ENCODE results near the gene GEMIN2. TPM values are rescaled to one million over a fixed set of nuclear protein-coding genes. Genes with fewer than 3 reads are reported as not detected.
"Not testable (repeated sequence)": the region's sequence is repeated elsewhere in the genome, so short reads cannot be mapped to it uniquely, and the experiment has no call there.

The GEMIN2 gene
- total RNA-seq, 4 donors from 2014 or later = 15.3 to 33.0 (median 20.2) TPM

DNA sequence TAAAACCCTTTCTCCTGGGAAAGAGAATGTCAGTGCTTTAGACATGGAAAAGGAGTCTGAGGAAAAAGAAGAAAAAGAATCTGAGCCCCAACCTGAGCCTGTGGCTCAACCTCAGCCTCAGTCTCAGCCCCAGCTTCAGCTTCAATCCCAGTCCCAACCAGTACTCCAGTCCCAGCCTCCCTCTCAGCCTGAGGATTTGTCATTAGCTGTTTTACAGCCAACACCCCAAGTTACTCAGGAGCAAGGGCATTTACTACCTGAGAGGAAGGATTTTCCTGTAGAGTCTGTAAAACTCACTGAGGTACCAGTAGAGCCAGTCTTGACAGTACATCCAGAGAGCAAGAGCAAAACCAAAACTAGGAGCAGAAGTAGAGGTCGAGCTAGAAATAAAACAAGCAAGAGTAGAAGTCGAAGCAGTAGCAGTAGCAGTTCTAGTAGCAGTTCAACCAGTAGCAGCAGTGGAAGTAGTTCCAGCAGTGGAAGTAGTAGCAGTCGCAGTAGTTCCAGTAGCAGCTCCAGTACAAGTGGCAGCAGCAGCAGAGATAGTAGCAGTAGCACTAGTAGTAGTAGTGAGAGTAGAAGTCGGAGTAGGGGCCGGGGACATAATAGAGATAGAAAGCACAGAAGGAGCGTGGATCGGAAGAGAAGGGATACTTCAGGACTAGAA is 67.0 kb downstream of the GEMIN2 start:
- peak in 1 of 2 donors; percentile 21 for TF ChIP-seq POLR2A (IDR thresholded peaks at IDR 0.05)
- TF ChIP-seq, protein P1, sequence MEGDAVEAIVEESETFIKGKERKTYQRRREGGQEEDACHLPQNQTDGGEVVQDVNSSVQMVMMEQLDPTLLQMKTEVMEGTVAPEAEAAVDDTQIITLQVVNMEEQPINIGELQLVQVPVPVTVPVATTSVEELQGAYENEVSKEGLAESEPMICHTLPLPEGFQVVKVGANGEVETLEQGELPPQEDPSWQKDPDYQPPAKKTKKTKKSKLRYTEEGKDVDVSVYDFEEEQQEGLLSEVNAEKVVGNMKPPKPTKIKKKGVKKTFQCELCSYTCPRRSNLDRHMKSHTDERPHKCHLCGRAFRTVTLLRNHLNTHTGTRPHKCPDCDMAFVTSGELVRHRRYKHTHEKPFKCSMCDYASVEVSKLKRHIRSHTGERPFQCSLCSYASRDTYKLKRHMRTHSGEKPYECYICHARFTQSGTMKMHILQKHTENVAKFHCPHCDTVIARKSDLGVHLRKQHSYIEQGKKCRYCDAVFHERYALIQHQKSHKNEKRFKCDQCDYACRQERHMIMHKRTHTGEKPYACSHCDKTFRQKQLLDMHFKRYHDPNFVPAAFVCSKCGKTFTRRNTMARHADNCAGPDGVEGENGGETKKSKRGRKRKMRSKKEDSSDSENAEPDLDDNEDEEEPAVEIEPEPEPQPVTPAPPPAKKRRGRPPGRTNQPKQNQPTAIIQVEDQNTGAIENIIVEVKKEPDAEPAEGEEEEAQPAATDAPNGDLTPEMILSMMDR (IDR thresholded peaks at IDR 0.05) = no peak
- Histone ChIP-seq H3K36me3 (peaks cover 14 to 89% of the 10 kb centered on the region in 2 donors), H3K27me3 (no peaks in the 10 kb centered on the region), H3K4me3 (no peak overlapping the region), H3K4me1 (peaks cover 5 to 25% (median 8%) of the 10 kb centered on the region in 3 donors), H3K27ac (no peak overlapping the region), H3K9me3 (no peaks in the 10 kb centered on the region)
- no peak for ATAC-seq
- 88 to 93% methylated on average over 5 to 7 of the region's 7 CpGs for WGBS, 2 donors (ENCODE audit: low coverage in 1 of 2)

DNA sequence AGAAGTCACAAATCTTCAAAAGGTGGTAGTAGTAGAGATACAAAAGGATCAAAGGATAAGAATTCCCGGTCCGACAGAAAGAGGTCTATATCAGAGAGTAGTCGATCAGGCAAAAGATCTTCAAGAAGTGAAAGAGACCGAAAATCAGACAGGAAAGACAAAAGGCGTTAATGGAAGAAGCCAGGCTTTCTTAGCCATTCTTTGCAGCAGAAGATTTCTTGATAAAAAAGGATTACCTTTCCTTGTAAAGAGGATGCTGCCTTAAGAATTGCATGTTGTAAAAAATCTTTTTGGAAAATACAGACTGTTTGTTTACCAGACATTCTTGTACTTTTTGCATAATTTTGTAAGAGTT is 67.5 kb downstream of the GEMIN2 start:
- no peaks in the 10 kb centered on the region for H3K9me3 ChIP-seq
- no peak overlapping the region for H3K27ac ChIP-seq
- WGBS, 2 donors (ENCODE audit: low coverage in 1 of 2) = 76 to 84% methylated on average over 3 to 5 of the region's 5 CpGs
- no peaks in the 10 kb centered on the region for H3K27me3 ChIP-seq
- peaks cover 14 to 86% of the 10 kb centered on the region in 2 donors for H3K36me3 ChIP-seq
- TF ChIP-seq, protein P1 (IDR thresholded peaks at IDR 0.05) = no peak
- no peak for TF ChIP-seq POLR2A (IDR thresholded peaks at IDR 0.05)
- TF ChIP-seq POLR2AphosphoS5 (IDR thresholded peaks at IDR 0.05) = no peak
- TF ChIP-seq EP300 (IDR thresholded peaks at IDR 0.05) = no peak
- H3K4me3 ChIP-seq = no peak overlapping the region
- H3K4me1 ChIP-seq = peaks cover under 1 to 20% (median 3%) of the 10 kb centered on the region in 3 donors
- ATAC-seq = no peak

DNA sequence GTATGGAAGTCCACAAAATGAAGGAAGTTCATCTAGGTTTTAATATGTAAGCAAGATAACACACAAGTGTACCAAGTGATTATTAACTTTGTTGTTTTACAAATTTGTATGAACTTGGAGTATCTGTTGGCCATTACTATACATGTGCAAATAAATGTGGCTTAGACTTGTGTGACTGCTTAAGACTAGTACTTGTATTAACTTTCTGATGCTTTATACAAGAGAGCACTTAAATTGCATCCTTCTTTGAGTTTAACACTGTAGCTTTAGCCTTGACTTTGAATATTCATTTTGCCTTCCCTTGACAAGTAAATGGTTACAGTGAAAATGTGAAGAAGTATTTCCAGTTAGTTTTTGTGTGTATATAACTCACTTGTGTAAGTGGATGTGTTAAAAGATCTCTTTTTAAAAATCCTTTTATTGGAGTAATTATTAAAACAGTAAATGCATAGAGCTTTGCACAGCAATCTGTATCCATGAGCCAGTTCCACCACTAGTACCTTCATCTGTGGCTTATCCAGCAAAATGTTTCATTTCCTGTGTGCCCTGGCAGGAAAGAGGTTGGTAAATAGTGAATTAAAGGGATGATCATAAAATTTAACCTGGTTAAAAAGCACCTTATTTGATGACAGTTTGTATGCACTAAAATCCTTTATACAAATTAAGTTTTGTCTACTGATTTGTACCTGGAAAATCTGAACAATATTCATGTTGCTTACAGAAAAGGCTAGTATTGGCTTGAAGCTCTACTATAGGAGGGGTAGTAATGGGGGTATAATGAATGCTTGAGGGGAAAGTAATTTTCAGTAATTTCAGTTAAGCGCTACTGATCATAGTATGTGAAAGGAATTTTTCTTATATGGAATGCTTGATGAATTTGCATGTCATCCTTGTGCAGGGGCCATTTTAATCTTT is 68.9 kb downstream of the GEMIN2 start:
- H3K27me3 ChIP-seq = no peaks in the 10 kb centered on the region
- no peak overlapping the region for H3K27ac ChIP-seq
- TF ChIP-seq POLR2A (IDR thresholded peaks at IDR 0.05) (no peak), POLR2AphosphoS5 (IDR thresholded peaks at IDR 0.05) (no peak), EP300 (IDR thresholded peaks at IDR 0.05) (no peak)
- TF ChIP-seq, protein P1 (IDR thresholded peaks at IDR 0.05) = no peak
- H3K4me1 ChIP-seq = peaks cover 0 to 9% (median 0%) of the 10 kb centered on the region in 3 donors
- peaks cover 9 to 73% of the 10 kb centered on the region in 2 donors for H3K36me3 ChIP-seq
- no peak for ATAC-seq
- H3K4me3 ChIP-seq = no peak overlapping the region
- WGBS, 2 donors (ENCODE audit: low coverage in 1 of 2) = 80 to 93% methylated on average over 1 of the region's 1 CpG
- no peaks in the 10 kb centered on the region for H3K9me3 ChIP-seq

DNA sequence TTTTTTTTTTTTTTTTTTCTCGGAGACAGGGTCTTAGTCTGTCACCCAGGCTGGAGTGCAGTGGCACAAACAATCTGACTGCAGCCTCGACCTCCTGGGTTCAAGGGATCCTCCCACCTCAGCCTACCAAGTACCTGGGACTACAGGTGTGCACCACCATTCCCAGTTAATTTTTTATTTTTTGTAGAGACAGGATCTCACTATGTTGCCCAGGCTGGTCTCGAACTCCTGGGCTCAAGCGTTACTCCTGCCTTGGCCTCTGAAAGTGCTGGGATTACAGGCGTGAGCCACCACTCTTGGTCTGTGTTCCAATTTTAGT is 69.5 kb downstream of the GEMIN2 start:
- WGBS, 2 donors (ENCODE audit: low coverage in 1 of 2) = 83 to 100% methylated on average over 1 to 3 of the region's 5 CpGs
- not testable (repeated sequence) for H3K27me3 ChIP-seq, H3K27ac ChIP-seq, ATAC-seq, H3K9me3 ChIP-seq, H3K4me1 ChIP-seq, H3K4me3 ChIP-seq
- peaks cover 9 to 67% of the 10 kb centered on the region in 2 donors for H3K36me3 ChIP-seq

DNA sequence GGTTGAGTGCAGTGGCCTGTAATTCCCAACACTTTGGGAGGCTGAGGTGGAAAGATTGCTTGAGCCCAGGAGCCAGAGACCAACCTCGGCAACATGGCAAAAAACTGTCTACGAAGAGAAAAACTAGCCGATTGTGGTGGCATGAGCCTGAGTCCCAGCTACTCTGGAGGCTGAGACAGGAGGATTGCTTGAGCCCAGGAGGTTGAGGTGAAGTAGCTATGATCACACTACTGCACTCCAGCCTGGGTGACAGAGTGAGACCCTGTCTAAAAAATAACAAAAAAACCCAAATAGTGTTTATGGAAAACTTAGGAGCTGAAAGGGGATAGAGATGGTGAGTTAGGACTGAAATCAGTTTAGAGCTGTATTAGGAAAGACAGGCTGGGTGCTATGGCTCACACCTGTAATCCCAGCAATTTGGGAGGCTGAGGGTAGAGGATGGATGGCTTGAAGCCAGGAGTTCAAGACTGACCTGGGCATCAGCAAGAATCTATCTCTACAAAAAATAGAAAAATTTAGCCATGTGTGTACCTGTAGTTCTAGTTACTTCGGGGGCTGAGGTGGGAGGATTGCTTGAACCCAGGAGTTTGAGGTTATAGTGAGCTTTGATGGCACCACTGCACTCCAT is 70.6 kb downstream of the GEMIN2 start:
- 100% methylated on average over 2 of the region's 4 CpGs; no CpG with 5 or more reads in 1 of the 2 donors for WGBS, 2 donors (ENCODE audit: low coverage in 1 of 2)
- H3K4me1 ChIP-seq = peaks cover 0 to 5% (median 0%) of the 10 kb centered on the region in 3 donors
- no peak for TF ChIP-seq EP300 (IDR thresholded peaks at IDR 0.05)
- TF ChIP-seq, protein P1 (IDR thresholded peaks at IDR 0.05) = no peak
- no peak for TF ChIP-seq POLR2A (IDR thresholded peaks at IDR 0.05)
- no peak for TF ChIP-seq POLR2AphosphoS5 (IDR thresholded peaks at IDR 0.05)
- peaks cover 9 to 56% of the 10 kb centered on the region in 2 donors for H3K36me3 ChIP-seq
- ATAC-seq = no peak
- H3K27ac ChIP-seq = no peak overlapping the region
- H3K4me3 ChIP-seq = no peak overlapping the region
- no peaks in the 10 kb centered on the region for H3K9me3 ChIP-seq
- no peaks in the 10 kb centered on the region for H3K27me3 ChIP-seq

Data from gastroesophageal sphincter (tissue), 4 donors.